ENCODE data around the gene IL19.

The IL19 gene

DNA sequence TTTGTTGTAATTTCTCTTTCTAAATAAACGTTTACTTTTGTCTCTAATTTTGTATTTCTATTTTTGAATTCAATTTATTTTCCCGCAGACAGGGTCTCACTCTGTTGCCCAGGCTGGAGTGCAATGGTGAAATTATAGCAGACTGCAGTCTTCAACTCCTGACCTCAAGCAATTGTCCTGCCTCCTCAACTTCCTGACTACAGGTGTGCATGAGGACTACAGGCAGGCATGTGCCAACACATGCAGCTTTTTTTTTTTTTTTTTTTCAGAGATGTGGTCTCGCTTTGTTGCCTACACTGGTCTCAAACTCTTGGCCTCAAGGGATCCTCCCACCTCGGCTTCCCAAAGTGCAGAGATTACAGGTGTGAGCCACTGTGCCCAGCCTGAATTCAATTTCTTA is 58.2 kb downstream of the IL19 start:
- no peaks in the 10 kb centered on the region for H4K20me1 ChIP-seq (ENCODE audit: insufficient read depth, low read length)

DNA sequence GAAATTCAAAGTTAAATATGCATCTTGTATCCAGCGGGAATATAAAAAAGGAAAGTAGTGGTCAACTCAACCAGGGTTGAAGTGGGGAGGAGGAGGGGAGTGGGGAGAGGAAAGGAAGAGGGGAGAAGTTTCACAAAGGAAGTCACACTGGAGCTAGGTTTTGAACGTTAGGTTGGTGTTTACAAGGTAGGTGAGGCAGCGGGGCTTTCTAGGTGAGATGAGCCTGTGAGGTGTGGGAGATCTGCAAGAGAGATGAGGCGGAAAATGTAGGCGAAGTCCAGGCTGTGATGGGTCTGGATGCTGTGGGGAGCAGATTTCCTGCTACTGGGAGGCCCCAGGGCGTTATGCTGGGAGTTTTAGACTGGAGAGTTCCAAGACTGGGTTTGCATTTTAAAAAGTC is 58.7 kb downstream of the IL19 start:
- Histone ChIP-seq H3K27ac (ENCODE audit: low read depth, low read length, poor library complexity, severe bottlenecking) (no peak overlapping the region), H3K9me2 (ENCODE audit: low read depth, low read length) (no peaks in the 10 kb centered on the region), H3K4me3 (ENCODE audit: low read depth, low read length, poor library complexity, severe bottlenecking) (no peak overlapping the region), H3K9me3 (ENCODE audit: low read length) (no peaks in the 10 kb centered on the region), H3K4me1 (ENCODE audit: insufficient read depth, low read length, severe bottlenecking) (no peaks in the 10 kb centered on the region), H3K4me2 (ENCODE audit: low read length) (no peak overlapping the region), H3K36me3 (ENCODE audit: insufficient read depth, low read length) (no peaks in the 10 kb centered on the region), H3K27me3 (ENCODE audit: insufficient read depth, low read length) (0 out of 2 replicates have a peak, but pooled peaks cover 5% of the 10 kb centered on the region), H3K79me2 (ENCODE audit: insufficient read depth, low read length) (no peaks in the 10 kb centered on the region), H3F3A (ENCODE audit: insufficient read depth, low read length) (no peaks in the 10 kb centered on the region), H4K20me1 (ENCODE audit: insufficient read depth, low read length) (no peaks in the 10 kb centered on the region), H3K9ac (ENCODE audit: low read length) (no peak overlapping the region), H2AFZ (ENCODE audit: low read length) (no peak overlapping the region)
- TF ChIP-seq, protein P1, sequence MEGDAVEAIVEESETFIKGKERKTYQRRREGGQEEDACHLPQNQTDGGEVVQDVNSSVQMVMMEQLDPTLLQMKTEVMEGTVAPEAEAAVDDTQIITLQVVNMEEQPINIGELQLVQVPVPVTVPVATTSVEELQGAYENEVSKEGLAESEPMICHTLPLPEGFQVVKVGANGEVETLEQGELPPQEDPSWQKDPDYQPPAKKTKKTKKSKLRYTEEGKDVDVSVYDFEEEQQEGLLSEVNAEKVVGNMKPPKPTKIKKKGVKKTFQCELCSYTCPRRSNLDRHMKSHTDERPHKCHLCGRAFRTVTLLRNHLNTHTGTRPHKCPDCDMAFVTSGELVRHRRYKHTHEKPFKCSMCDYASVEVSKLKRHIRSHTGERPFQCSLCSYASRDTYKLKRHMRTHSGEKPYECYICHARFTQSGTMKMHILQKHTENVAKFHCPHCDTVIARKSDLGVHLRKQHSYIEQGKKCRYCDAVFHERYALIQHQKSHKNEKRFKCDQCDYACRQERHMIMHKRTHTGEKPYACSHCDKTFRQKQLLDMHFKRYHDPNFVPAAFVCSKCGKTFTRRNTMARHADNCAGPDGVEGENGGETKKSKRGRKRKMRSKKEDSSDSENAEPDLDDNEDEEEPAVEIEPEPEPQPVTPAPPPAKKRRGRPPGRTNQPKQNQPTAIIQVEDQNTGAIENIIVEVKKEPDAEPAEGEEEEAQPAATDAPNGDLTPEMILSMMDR (IDR thresholded peaks at IDR 0.05; ENCODE audit: low read length), result no peak
- TF ChIP-seq EZH2 (IDR thresholded peaks at IDR 0.05; ENCODE audit: borderline replicate concordance, low read length), result no peak

More for the DNA sequence above, 58.2 kb downstream of the IL19 start:
- H3K9ac ChIP-seq (ENCODE audit: low read length), result no peak overlapping the region
- H3F3A ChIP-seq (ENCODE audit: insufficient read depth, low read length), result no peaks in the 10 kb centered on the region
- no peaks in the 10 kb centered on the region for H3K9me2 ChIP-seq (ENCODE audit: low read depth, low read length)
- no peak overlapping the region for H3K4me2 ChIP-seq (ENCODE audit: low read length)
- TF ChIP-seq EZH2 (IDR thresholded peaks at IDR 0.05; ENCODE audit: borderline replicate concordance, low read length), result no peak
- TF ChIP-seq, protein P1 (IDR thresholded peaks at IDR 0.05; ENCODE audit: low read length), result no peak
- no peaks in the 10 kb centered on the region for H3K36me3 ChIP-seq (ENCODE audit: insufficient read depth, low read length)
- no peak overlapping the region for H2AFZ ChIP-seq (ENCODE audit: low read length)
- H3K4me3 ChIP-seq (ENCODE audit: low read depth, low read length, poor library complexity, severe bottlenecking), result no peak overlapping the region
- H3K4me1 ChIP-seq (ENCODE audit: insufficient read depth, low read length, severe bottlenecking), result no peaks in the 10 kb centered on the region
- H3K79me2 ChIP-seq (ENCODE audit: insufficient read depth, low read length), result no peaks in the 10 kb centered on the region
- H3K9me3 ChIP-seq (ENCODE audit: low read length), result no peaks in the 10 kb centered on the region
- 0 out of 2 replicates have a peak, but pooled peaks cover 5% of the 10 kb centered on the region for H3K27me3 ChIP-seq (ENCODE audit: insufficient read depth, low read length)
- H3K27ac ChIP-seq (ENCODE audit: low read depth, low read length, poor library complexity, severe bottlenecking), result no peak overlapping the region

DNA sequence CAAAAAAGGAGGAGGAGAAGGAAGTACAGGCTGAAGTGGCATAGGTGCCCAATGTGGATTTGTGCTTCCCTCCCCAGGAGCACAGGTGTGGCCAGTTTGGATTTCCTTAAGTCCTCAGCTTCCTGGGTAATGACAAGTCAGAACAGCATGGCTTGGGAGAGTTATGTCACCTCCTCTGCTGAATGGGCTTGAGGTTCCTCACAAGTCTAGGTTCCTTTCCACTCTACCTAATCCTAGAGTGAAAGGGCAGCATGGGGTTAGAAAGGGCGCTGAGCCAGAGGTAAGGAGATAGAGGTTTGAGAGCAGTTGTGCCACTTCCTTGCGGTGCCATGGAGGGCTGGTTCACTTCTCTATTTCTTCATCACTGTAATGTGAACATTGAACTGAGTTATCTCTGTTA is 59.3 kb downstream of the IL19 start:
- Histone ChIP-seq H3K27me3 (ENCODE audit: insufficient read depth, low read length) (0 out of 2 replicates have a peak, but pooled peaks cover 5% of the 10 kb centered on the region), H3K27ac (ENCODE audit: low read depth, low read length, poor library complexity, severe bottlenecking) (no peak overlapping the region), H3K4me2 (ENCODE audit: low read length) (no peak overlapping the region), H3F3A (ENCODE audit: insufficient read depth, low read length) (no peaks in the 10 kb centered on the region), H3K9ac (ENCODE audit: low read length) (no peak overlapping the region), H3K4me3 (ENCODE audit: low read depth, low read length, poor library complexity, severe bottlenecking) (no peak overlapping the region), H2AFZ (ENCODE audit: low read length) (no peak overlapping the region), H4K20me1 (ENCODE audit: insufficient read depth, low read length) (no peaks in the 10 kb centered on the region), H3K36me3 (ENCODE audit: insufficient read depth, low read length) (no peaks in the 10 kb centered on the region), H3K79me2 (ENCODE audit: insufficient read depth, low read length) (no peaks in the 10 kb centered on the region), H3K4me1 (ENCODE audit: insufficient read depth, low read length, severe bottlenecking) (no peaks in the 10 kb centered on the region), H3K9me2 (ENCODE audit: low read depth, low read length) (no peaks in the 10 kb centered on the region), H3K9me3 (ENCODE audit: low read length) (no peaks in the 10 kb centered on the region)
- TF ChIP-seq, protein P1 (IDR thresholded peaks at IDR 0.05; ENCODE audit: low read length), result no peak
- TF ChIP-seq EZH2 (IDR thresholded peaks at IDR 0.05; ENCODE audit: borderline replicate concordance, low read length), result no peak
